Umbilical cord (tissue), 2 donors: ENCODE data around the gene RNF13. TPM values are rescaled to one million over a fixed set of nuclear protein-coding genes. Genes with fewer than 3 reads are reported as not detected.
"Not testable (repeated sequence)": the region's sequence is repeated elsewhere in the genome, so short reads cannot be mapped to it uniquely, and the experiment has no call there.

Experiments used
- DNase-seq: peaks from one replicate; pipeline ENCODE4 v3.0.0-alpha.2; 2015; ENCODE audit warnings: low spot score
- total RNA-seq: library from RNA; depleted of rRNA; stranded (reverse); fragments of >200 nt; gene quantifications from one replicate; pipeline ENCODE4 v1.2.3, GENCODE V29; 2014; ENCODE audit warnings: low replicate concordance; ENCODE audit not compliant: insufficient read depth

RNF13 gene
- total RNA-seq, 1 donor from 2014 or later: 132 TPM

- no peak for DNase-seq
Measured at GRCh38 chr3:149800693-149801092, 12.3 kb upstream of the RNF13 start.

- DNase-seq: no peak
Measured at GRCh38 chr3:149801195-149801594, 11.8 kb upstream of the RNF13 start.

DNA sequence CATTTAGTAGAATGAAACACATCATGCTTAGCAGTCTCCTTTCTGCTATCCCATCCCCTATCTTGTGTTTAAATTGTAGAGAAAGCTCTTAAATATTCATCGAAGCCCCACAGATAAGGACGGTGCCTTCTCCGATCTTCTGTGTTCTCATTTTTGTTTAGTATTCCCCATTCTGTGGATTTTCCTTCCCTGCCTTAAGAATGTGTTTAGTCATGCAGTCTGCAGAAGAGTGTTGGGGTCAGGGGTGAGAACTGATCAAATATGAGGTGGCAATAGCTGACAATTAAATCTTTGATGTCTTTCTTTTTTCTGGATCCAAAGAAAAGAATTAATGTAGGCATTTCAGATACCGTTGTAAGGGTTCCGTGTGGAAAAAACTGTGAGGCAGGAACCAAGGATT lies 11.4 kb upstream of the RNF13 start:
- DNase-seq: no peak

GRCh38 chr3:149806171-149806778 lies 6.7 kb upstream of the RNF13 start:
- DNase-seq: no peak

DNA sequence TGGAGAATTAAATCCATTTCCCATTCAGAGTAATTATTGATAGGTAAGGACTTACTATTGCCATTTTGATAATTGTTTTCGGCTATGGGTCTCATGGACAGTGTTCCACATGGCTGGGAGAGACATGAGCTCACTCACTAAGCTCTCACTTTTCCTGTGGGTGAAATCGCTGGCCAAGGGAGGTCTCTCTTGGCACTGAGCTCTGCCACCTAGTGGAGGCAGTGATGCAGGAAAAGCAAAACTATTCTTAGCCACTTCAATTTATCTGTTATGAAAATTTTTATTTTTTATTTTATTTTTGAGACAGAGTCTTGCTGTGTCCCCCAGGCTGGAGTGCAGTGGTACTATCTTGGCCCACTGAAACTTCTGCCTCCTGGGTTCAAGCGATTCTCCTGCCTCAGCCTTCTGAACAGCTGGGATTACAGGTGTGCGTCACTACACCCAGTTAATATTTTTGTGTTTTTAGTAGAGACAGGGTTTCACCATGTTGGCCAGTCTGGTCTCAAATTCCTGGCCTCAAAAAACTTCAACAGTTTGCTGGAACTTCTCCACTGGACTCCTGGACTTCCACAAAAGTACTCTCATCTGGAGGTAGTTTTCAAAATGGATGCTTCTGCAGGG lies 4.7 kb upstream of the RNF13 start:
- peak; percentile 82 for DNase-seq

- DNase-seq: no peak
Measured at GRCh38 chr3:149809699-149810098, 3.3 kb upstream of the RNF13 start.

GRCh38 chr3:149810846-149811245 lies 2.2 kb upstream of the RNF13 start:
- DNase-seq: no peak

DNA sequence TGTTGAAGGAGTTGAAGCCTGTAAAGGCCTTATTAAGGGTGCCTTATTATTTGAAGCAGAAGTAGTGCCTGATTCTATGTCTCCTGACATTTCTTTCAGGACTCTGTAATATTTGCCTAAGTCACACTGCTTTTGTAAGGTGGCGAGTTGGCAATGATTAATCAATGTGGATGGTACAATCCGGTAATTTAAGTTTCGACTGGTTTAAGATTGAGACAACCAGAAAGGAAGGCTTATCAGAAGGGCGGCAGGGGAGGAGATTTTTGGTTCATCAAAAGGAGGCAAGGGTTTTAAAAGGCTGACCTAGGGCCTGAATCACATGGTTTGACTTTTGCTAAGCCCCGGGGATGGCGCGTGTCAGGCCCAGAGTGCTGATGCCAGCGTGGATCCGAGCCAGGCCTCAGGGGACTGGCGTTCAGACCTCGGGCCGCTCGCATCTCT lies 830 bp upstream of the RNF13 start:
- DNase-seq: no peak

- DNase-seq: peak; percentile 72
Measured at GRCh38 chr3:149813367-149814281, 609 bp downstream of the RNF13 start.

DNA sequence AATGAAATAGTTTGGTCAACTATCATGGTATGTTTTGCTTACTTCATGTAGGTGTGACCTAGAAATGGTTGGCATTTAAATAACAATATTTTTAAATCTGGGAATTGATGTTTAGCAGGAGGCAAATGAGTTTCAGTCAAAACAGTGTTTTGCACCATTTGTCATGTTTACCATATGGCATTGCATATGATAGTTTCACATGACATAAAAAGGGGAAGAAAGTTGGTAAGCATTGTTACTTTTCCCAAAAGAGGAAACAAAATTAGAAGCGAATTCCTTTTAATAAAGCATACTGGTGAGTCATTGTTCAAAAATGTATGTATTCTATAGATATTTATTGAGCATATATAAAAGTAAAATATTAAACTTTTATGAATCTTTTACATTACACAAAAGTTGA lies 2.3 kb downstream of the RNF13 start:
- no peak for DNase-seq

DNA sequence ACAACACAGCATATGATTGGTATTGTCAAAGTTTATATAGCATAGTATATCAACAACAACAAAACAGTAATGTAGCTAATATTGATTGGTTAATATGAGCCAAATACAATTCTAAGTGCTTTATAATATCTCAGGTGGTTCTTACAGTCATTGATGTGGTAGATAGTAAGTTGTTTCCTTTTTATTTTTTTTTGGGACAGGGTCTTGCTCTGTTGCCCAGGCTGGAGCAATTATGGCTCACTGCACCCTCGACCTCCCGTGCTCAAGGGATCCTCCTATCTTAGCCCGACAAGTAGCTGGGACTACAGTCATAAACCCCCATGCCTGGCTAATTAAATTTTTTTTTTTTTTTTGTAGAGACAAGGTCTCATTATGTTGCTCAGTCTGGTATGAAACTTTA lies 2.7 kb downstream of the RNF13 start:
- DNase-seq: no peak

- no peak for DNase-seq
Measured at GRCh38 chr3:149816311-149816710, 3.3 kb downstream of the RNF13 start.

DNA sequence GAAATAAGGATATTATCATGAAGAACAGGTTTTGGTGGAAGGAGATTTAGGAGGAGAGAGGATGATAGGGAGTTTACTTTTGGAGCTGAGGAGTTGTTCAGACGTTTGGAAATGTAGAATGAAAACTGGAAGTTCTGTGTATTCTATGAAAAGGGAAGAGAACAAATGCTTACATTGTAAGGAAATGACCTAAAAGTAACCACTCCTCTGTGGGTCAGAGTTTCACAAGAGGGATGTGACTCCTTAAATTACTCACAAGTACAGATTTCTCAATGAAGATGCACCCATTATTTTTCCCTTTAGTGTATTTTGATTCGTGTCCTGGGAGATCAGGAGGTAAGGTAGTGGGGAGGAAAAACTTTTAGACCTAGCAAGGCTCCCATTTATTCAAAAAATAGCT lies 4.0 kb downstream of the RNF13 start:
- peak; percentile 5 for DNase-seq

- DNase-seq: no peak
Measured at GRCh38 chr3:149819432-149819831, 6.4 kb downstream of the RNF13 start.

DNA sequence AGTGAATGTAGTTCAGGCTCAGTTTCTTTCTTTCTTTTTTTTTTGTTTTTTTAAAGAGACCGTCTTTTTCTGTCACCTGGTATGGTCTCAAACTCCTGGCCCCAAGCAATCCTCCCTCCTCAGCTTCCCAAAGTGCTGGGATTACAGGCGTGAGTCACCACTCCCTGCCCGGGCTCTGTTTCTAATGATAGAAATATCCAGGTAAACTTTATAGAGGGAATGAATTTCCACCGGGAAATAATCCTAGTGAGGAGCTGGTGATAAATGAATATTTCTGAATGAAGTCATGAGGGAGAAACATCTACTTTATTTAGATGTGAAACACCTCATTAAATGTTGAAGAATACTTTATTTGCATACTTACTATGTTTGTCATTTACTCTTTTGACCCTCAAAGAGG lies 7.2 kb downstream of the RNF13 start:
- no peak for DNase-seq

- DNase-seq: no peak
Measured at GRCh38 chr3:149826636-149827035, 13.6 kb downstream of the RNF13 start.

DNA sequence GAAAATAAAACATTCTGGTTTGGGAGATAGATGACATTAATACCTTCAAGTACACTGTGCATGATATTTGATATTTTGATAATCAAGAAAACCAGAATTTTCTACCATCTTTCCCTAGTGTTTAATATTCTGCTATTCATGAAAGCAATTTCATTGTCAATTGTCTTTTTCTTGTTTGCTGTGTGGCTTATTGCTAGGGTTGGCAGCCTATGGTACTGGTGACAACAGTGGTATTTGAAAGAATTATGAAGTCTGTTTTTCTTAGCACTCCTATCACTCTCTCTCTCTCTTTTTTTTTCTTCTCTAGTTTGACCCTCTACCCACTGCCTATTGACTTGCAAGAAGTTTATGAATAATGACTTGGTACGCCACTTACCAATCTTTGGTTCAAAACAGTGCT lies 15.4 kb downstream of the RNF13 start:
- no peak for DNase-seq

DNA sequence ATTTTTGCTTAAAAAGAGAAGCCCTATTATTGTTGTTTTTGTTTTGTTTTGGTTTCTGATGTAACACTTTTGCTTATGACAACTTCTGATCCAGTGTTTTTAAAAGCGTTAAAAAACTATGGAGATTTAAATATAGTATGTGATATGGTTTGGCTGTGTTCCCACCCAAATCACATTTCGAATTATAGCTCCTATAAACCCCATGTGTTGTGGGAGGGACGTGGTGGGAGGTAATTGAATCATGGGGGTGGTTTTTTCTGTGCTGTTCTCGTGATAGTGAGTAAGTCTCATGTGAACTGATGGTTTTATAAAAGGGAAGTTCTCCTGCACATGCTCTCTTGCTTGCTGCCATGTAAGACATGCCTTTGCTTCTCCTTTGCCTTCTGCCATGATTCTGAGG lies 16.6 kb downstream of the RNF13 start:
- DNase-seq: not testable (repeated sequence)

DNA sequence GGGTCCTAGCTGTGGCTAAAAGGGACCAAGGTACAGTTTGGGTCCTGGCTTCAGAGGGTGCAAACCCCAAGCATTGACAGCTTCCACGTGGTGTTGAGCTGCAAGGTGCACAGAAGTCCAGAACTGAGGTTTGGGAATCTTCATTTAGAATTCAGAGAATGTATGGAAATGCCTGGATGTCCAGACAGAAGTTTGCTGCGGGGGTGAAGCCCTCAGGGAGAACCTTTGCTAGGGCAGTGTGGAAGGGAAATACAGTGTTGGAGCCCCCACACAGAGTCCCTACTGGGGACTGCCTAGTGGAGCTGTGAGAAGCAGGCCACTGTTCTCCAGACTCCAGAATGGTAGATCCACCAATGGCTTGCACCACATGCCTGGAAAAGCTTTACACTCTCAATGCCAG lies 17.9 kb downstream of the RNF13 start:
- DNase-seq: no peak

DNA sequence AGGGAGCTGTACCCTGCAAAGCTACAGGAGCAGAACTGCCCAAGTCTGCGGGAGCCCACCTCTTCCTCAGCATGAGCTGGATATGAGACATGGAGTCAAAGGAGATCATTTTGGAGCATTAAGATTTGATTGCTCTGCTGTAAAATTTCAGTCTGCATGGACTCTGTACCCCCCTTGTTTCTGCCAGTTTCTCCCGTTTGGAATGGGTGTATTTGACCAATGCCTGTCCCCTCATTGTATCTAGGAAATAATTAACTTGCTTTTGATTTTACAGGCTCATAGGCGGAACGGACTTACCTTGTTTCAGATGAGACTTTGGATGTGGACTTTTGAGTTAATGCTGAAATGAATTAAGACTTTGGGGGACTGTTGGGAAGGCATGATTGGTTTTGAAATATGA lies 18.3 kb downstream of the RNF13 start:
- DNase-seq: no peak

- DNase-seq: no peak
Measured at GRCh38 chr3:149832086-149832485, 19.1 kb downstream of the RNF13 start.

DNA sequence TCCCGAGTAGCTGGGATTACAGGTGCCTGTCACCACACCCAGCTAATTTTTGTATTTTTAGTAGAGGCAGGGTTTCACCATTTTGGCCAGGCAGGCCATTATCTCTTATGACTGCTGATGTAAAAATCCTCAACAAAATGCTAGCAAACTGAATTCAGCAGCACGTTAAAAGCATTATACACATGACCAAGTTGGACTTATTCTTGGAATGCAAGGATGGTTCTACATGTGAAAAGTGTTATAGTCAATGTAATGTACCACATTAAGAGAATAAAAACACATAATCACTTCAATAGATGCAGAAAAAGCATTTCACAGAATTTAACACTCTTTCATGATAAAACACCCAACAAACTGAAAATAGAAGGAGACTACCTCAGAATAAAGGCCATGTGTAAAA lies 20.2 kb downstream of the RNF13 start:
- no peak for DNase-seq

- DNase-seq: not testable (repeated sequence)
Measured at GRCh38 chr3:149838491-149838890, 25.5 kb downstream of the RNF13 start.
